Activated CD8-positive, alpha-beta memory T cell treated with anti-CD3 and anti-CD28 coated beads for 4 hours (primary cell): ENCODE data around the gene WFDC2.

Experiments
- DNase-seq, 2 donors: peaks; one replicate each; pipeline ENCODE4 v3.0.0-alpha.2; 2020; ENCODE audit warnings: low read depth in 2 of 2

Gene WFDC2

GRCh38 chr20:45469336-45470261 lies at the start of gene WFDC2:
Gene WFDC2, plus strand, starts transcription at chr20:45469753. Its CDS starts 29 bp downstream, at chr20:45469782.
- DNase-seq, result no peak

GRCh38 chr20:45420125-45420524 lies 49.4 kb upstream of the WFDC2 start:
- no peak for DNase-seq

GRCh38 chr20:45423700-45424099 lies 45.9 kb upstream of the WFDC2 start:
- no peak for DNase-seq

- DNase-seq, result no peak
Measured at GRCh38 chr20:45425561-45425960, 44.0 kb upstream of the WFDC2 start.

- DNase-seq, result no peak
Measured at GRCh38 chr20:45426320-45427016, 43.1 kb upstream of the WFDC2 start.

- no peak for DNase-seq
Measured at GRCh38 chr20:45427236-45428149, 42.1 kb upstream of the WFDC2 start.

GRCh38 chr20:45429618-45430017 lies 39.9 kb upstream of the WFDC2 start:
- no peak for DNase-seq

GRCh38 chr20:45432294-45432693 lies 37.3 kb upstream of the WFDC2 start:
- no peak for DNase-seq

- DNase-seq, result no peak
Measured at GRCh38 chr20:45433316-45433715, 36.2 kb upstream of the WFDC2 start.

- no peak for DNase-seq
Measured at GRCh38 chr20:45433976-45434375, 35.6 kb upstream of the WFDC2 start.

- peak; percentile 73 to 81 for DNase-seq
Measured at GRCh38 chr20:45436732-45437485, 32.6 kb upstream of the WFDC2 start.

GRCh38 chr20:45440424-45440823 lies 29.1 kb upstream of the WFDC2 start:
- no peak for DNase-seq

- DNase-seq, result no peak
Measured at GRCh38 chr20:45440891-45441685, 28.5 kb upstream of the WFDC2 start.

GRCh38 chr20:45441746-45442145 lies 27.8 kb upstream of the WFDC2 start:
- DNase-seq, result no peak

- no peak for DNase-seq
Measured at GRCh38 chr20:45444050-45444449, 25.5 kb upstream of the WFDC2 start.

GRCh38 chr20:45445805-45446562 lies 23.6 kb upstream of the WFDC2 start:
- no peak for DNase-seq

GRCh38 chr20:45448270-45448669 lies 21.3 kb upstream of the WFDC2 start:
- no peak for DNase-seq

- DNase-seq, result no peak
Measured at GRCh38 chr20:45449528-45449927, 20.0 kb upstream of the WFDC2 start.

GRCh38 chr20:45450097-45450818 lies 19.3 kb upstream of the WFDC2 start:
- DNase-seq, result no peak
